HuH-7.5 (cell line): ENCODE measurements around the gene CBLC.
A peak's percentile ranks its signal among the peaks of the same experiment; 100 is the strongest.
"Not testable (repeated sequence)": the region's sequence is repeated elsewhere in the genome, so short reads cannot be mapped to it uniquely, and the experiment has no call there.

Experiments used
- DNase-seq: peaks from one replicate; pipeline ENCODE4 v3.0.0; 2011; ENCODE audit warnings: low spot score

CBLC gene

GRCh38 chr19:44819246-44819832 lies 41.6 kb downstream of the CBLC start:
- no peak for DNase-seq

DNA sequence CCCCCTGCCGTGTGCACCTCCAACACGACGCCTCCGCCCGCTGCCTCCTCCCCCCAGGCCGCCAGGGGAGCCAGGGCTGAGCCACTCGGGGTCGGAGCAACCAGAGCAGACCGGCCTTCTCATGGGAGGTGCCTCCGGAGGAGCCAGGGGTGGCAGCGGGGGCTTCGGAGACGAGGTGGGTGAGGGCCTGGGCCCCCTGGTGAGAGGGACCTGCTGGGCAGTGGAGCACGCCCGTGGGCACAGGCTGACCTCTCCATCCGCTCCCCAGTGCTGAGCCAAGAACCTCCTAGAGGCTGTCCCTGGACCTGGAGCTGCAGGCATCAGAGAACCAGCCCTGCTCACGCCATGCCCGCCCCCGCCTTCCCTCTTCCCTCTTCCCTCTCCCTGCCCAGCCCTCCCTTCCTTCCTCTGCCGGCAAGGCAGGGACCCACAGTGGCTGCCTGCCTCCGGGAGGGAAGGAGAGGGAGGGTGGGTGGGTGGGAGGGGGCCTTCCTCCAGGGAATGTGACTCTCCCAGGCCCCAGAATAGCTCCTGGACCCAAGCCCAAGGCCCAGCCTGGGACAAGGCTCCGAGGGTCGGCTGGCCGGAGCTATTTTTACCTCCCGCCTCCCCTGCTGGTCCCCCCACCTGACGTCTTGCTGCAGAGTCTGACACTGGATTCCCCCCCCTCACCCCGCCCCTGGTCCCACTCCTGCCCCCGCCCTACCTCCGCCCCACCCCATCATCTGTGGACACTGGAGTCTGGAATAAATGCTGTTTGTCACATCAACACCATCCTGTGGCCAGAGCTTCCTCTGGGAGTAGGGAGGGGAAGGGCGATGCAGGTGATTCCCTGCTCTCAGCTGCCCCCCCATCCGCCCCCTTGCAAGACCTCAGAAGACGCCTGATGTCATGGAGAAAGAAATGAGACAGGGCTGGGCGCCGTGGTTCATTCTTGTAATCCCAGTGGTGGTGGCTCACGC lies 43.2 kb downstream of the CBLC start:
- no peak for DNase-seq

GRCh38 chr19:44822177-44822576 lies 44.5 kb downstream of the CBLC start:
- no peak for DNase-seq

DNA sequence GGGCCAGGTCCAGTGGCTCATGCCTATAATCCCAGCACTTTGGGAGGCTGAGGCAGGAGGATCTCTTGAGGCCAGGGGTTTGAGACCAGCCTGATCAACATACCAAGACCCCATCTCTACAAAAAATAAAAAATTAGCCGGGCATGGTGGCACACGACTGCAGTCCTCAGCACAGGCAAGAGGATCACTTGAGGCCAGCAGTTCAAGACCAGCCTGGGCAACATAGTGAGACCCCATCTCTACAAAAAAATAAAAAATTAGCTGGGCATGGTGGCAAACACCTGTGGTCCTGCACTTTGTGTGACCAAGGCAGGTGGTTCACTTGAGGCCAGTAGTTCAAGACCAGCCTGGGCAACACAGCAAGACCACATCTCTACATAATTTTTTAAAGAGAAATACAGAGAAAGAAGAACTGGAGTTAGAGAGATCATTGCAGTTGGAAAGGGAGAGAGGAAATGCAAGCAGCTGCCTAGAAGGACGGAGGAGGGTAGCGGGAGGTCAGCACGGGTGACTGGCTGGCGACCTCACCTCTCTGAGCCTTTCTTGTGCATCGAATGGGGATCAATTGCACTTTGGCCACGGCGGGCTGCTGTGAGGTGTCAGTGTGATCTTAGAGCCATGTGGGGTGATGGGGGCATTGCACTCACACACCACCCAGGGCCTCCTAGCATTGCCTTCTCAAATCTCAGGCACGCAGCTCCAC lies 45.1 kb downstream of the CBLC start:
- peak; percentile 77 for DNase-seq

DNA sequence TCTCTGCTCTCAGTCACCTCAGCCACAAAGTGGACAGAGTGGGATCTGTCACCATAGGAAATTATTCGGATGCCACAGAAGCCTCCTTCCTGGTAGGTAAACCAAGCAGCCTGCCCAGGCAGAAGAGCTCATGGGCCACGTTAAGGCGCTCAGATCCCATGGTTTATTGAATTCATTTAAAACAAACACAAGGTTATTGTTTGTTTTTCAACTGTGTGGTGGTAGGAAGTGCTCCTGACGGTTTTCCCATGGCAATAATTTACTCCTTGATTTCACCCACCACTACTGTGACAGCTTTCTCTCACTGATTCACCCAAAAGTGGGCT lies 45.6 kb downstream of the CBLC start:
- DNase-seq = no peak

DNA sequence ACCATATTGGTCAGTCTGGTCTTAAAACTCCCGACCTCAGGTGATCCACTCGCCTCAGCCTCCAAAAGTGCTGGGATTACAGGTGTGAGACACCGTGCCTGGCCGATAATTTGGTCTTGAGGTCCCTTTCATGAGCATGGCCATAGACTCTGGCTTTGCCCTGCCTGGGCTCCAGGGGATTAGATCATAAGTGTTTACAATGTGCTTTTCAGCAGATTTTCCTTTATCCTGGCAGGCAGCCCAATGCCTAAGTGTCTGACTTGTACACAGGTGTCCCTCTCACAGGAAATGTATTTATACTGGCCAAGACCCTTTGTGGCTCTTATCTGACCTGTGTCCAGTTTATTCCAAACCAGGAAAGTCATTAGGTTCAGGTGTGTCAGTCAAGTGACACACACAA lies 47.1 kb downstream of the CBLC start:
- no peak for DNase-seq

GRCh38 chr19:44832875-44833274 lies 55.2 kb downstream of the CBLC start:
- DNase-seq = not testable (repeated sequence)

GRCh38 chr19:44834399-44834798 lies 56.7 kb downstream of the CBLC start:
- not testable (repeated sequence) for DNase-seq

DNA sequence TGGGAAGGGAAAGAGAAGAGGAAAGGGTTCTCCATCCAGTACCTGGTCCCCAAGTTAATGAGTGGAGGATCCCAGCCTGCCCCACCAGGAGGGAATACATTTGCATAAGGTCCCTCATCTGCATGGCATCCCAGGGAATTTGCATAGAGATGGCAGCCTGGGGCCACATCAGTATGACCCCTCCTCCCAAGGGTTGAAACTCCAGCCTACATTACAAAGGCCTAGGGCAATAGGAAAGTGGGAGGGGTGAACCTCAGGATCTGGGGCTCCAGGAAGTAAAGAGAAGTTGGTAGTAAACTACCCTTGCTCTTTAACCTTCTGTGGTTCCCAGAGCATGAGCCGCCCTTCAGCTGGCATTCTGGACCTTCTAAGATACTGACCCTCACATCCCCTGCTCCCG lies 61.6 kb downstream of the CBLC start:
- no peak for DNase-seq

DNA sequence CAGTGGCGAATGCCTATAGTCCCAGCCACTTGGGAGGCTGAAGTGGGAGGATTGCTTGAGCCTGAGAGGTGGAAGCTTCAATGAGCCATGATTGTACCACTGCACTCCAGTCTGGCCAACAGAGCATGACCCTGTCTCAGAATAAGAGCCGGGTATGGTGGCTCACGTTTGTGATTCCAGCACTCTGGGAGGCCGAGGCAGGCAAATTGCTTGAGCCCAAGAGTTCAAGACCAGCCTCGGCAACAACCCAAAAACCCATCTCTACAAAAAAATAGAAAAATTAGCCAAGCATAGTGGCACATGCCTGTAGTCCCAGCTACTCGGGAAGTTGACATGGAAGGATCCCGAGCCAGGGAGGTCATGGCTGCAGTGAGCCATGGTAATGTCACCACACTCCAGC lies 63.1 kb downstream of the CBLC start:
- DNase-seq = no peak

- DNase-seq = no peak
These were observed 63.5 kb downstream of the CBLC start for GRCh38 chr19:44841231-44841630.

GRCh38 chr19:44845286-44845611 lies 67.6 kb downstream of the CBLC start:
- DNase-seq = no peak

DNA sequence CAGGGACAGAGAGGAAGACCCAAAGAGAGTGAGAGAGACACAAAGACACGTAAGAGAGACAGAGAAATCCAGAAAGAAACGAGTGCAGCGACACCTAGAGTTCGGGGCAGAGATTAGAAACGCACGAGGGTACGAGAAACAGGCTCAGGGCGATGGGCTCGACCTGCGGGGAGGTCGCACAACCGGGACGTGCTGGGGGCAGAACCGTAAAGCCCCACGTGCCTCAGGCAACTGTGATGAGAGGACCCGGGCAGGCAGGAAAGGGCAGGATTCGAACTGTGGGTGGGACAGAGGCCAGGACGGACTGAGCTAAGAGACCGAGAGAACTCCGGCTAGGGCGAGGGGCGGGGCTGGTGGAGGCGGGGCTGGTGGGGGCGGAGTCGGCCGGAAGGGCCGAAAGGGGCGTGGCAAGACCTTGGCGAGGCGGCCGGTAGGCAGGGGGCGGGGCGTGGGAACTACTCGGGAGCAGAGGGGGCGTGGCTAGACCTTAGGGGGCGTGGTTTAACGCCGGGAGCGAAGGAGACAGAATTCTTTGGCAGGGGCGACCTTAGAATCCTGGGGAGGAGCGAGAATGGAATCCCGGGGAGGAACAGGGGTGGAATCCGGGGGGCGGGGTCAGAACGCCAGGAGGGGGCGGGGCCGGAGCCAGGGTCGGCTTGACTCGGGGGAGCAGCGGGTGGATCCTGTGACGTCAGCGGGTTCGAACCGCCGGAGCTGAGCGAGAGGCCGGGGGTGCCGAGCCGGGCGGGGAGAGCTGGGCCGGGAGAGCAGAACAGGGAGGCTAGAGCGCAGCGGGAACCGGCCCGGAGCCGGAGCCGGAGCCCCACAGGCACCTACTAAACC lies 68.1 kb downstream of the CBLC start, which contains the start of gene NECTIN2:
NECTIN2 (plus strand) TSS at position 686 of the 843 bp plus-strand sequence. CDS start 229 bp downstream, outside the sequence.
- peak; percentile 97 for DNase-seq

GRCh38 chr19:44846455-44847143 lies 68.9 kb downstream of the CBLC start:
- DNase-seq = no peak

DNA sequence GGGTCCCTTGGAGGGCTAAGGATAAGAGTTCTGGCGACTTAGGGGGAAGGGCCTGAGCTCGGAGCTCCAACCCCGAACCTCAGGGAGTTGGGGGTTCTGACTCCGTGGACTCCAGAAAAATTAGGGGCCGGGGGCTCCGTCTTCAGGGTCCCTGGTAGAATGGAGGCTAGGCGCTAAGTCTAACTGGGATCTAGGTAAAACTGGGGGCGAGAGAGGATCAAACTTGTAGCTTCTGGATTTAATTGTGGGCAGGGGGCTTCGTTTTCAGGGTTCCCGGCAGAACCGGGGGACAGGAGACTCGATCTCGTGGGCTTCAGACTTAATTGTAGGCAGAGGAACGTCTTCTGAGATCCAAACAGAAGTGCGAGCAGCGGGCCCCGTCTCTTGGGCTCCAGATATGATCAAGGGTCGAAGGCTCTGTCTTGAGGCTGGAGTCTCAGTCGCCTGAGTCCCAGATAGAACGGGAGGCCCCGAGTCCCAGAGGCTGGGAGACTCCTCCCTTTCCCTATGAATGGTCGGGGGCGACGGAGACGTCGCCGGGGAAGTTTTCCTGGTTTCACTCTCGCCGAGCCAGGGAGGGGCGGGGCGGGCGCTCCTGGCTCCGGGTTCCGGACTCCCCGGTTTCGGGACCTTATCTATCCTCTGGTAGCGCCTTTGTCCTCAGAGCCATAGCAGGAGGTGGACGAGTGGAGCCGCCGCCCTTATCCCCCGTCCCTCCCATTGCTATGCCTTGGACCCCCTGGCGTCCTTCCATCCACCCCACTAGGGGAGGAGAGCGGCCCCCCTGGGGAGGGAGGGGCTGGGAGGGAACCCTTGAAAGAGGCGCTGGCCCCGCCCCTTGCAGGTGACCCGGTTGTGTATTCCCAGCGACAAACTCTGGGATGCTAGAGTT lies 69.7 kb downstream of the CBLC start:
- DNase-seq = peak; percentile 56

DNA sequence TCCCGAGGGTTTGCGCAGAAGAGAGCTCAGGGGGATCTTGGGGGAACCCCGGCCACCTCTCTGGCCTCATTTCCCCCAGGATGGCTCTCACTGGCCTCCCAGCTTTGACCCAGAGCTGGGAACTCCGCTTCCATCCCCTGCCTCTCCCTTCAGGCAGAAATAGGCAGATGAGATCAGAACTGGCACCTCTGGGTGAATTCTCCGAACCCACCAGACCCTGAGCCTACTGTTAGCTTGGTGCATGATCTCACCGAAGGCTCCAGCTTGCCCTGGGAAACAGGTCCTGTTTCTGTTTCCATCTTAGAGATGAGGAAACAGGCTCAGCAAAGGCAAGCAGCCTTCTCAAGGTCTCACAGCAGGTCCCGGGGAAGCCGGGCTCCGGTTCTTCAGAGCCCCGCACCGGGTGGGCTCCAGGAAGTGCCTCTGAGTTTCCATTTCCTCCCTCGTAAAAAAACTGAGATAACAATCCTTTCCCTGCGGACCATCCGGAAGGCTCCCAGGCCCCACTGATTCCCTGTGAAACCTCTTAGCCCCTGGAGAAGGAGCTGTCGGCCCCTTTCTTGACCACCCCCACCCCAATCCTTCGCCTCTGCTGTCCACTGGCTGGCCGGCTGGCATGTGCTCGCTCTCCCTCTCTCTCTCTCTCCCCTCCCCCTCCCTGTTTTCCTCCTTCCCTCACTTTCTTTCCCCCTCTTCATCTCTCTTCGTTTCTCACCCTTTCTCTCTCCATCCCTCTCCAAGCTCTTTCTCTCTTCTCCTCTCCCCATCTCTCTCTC lies 70.5 kb downstream of the CBLC start:
- DNase-seq = no peak

- no peak for DNase-seq
These were observed 71.2 kb downstream of the CBLC start for GRCh38 chr19:44848812-44849447.
